Ovary (tissue), 3 donors: ENCODE measurements around the gene MEMO1.

Source experiments
- CTCF ChIP-seq, 3 donors: fragments of 450-650 bp in 2 of 3; fragments of 200-600 bp in 1 of 3; IDR thresholded peaks; one replicate each; pipeline versions ENCODE4 v1.5.1 to v1.8.0; 2016 to 2022; ENCODE audit warnings: antibody characterized with exemption in 3 of 3, mild to moderate bottlenecking in 1 of 3
- EP300 ChIP-seq: sonication (generic); formaldehyde crosslinking; IDR thresholded peaks from one replicate; pipeline ENCODE4 v1.6.1; 2017; ENCODE audit warnings: antibody characterized with exemption
- POLR2A ChIP-seq: fragments of 450-650 bp; IDR thresholded peaks from one replicate; pipeline ENCODE4 v1.6.1; 2017; ENCODE audit warnings: antibody characterized with exemption, mild to moderate bottlenecking, moderate library complexity
- donor health status: DM: no; HTN: no; CAD: no.

- TF ChIP-seq CTCF (IDR thresholded peaks at IDR 0.05) (no peak), POLR2A (no peak), EP300 (no peak)
Measured at GRCh38 chr2:32058130-32058529, 47.3 kb upstream of the MEMO1 start.
